Measurements from ENCODE around the gene OXSR1. TPM values are rescaled to one million over a fixed set of nuclear protein-coding genes. Genes with fewer than 3 reads are reported as not detected.

Gene OXSR1
- total and polyA plus RNA-seq, 10 of the 15 experiments (the other 5 are each of a cell fraction or from before 2014, with no cell fraction given), result 12.4 to 54.6 (median 35.7) TPM

GRCh38 chr3:38168151-38169026 is 3.1 kb downstream of the OXSR1 start:
- intact Hi-C loops (cut with micrococcal nuclease; ENCODE audit: unreplicated experiment), result loop anchor here (5.0 kb wide), 1 partner anchor 44 kb away; no protein-coding TSS in a partner anchor
- ATAC-seq, result no peak
- ChIA-PET SMC1A (ENCODE audit: uncharacterized antibody, unreplicated experiment) (interaction anchor here (0.8 to 5.8 kb wide), 2 partner anchors 28 to 128 kb away, joined by 4 to 92 read pairs; partner anchors contain the start of genes ACAA1 and MYD88), POLR2A (interaction anchor here (5.8 to 6.1 kb wide), 2 partner anchors 14 to 28 kb away, joined by 100 to 146 read pairs; partner anchors contain the start of genes ACAA1 and MYD88), RAD21 (ENCODE audit: unreplicated experiment) (no interaction called here), CTCF (interaction anchor here (0.6 to 6.1 kb wide), 3 partner anchors 14 to 352 kb away, joined by 3 to 74 read pairs (median 55); partner anchors contain the start of genes ACAA1 and MYD88)
- no peaks in the 10 kb centered on the region for H3K27me3 ChIP-seq (replicated peaks in 1 of 2; ENCODE audit: control insufficient read depth in 2 of 2, insufficient read depth in 2 of 2, low read length in 1 of 2)
- WGBS (ENCODE audit: insufficient coverage, insufficient replicate concordance, low lambda C conversion rate, missing lambda C conversion rate), result 86% methylated on average over 4 of the region's 4 CpGs
- H3K36me3 ChIP-seq (ENCODE audit: control insufficient read depth in 2 of 2, insufficient read depth in 2 of 2, low read length in 1 of 2), result no peaks in the 10 kb centered on the region
- H3K9ac ChIP-seq (ENCODE audit: control insufficient read depth, insufficient read depth, low read length), result 0 out of 2 replicates have a peak overlapping the region, but pooled peaks have one; percentile 7
- H3K79me2 ChIP-seq (ENCODE audit: control insufficient read depth, insufficient read depth, low read length), result peaks cover 80% of the 10 kb centered on the region
- peak overlapping the region; percentile 91 for H3K4me2 ChIP-seq (ENCODE audit: control insufficient read depth, insufficient read depth)
- peak overlapping the region; percentile 51 for H3K27ac ChIP-seq (ENCODE audit: control insufficient read depth, insufficient read depth)
- TF ChIP-seq ZBED1 (IDR thresholded peaks at IDR 0.05; ENCODE audit: borderline replicate concordance) (no peak), SRF (IDR thresholded peaks at IDR 0.05; ENCODE audit: low read depth in 2 of 2, low read length in 2 of 2) (no peak), LARP7 (IDR thresholded peaks at IDR 0.05) (no peak)
- no peak overlapping the region for H2AFZ ChIP-seq (ENCODE audit: control insufficient read depth, low read depth, low read length)
- no peaks in the 10 kb centered on the region for H3K9me3 ChIP-seq (replicated peaks; ENCODE audit: control insufficient read depth, insufficient read depth, low read length)
- H3K4me1 ChIP-seq (ENCODE audit: control insufficient read depth, insufficient read depth, low read length), result peaks cover 13% of the 10 kb centered on the region; the same call in 1 of the 2 replicates
- H3K4me3 ChIP-seq, result peak overlapping the region; percentile 92
- FAIRE-seq, result no peak
- in situ Hi-C loops (cut with MboI), result no loop called here
- BruUV-seq (replicated peaks), result no TSS peak
- DNase-seq (ENCODE audit: low read depth, low spot score), result no peak
- H4K20me1 ChIP-seq (ENCODE audit: control insufficient read depth, insufficient read depth), result 0 out of 2 replicates have a peak, but pooled peaks cover 8% of the 10 kb centered on the region

- DNase-seq (ENCODE audit: low read depth, low spot score), result no peak
- no peaks in the 10 kb centered on the region for H3K36me3 ChIP-seq (ENCODE audit: control insufficient read depth in 2 of 2, insufficient read depth in 2 of 2, low read length in 1 of 2)
- H3K27me3 ChIP-seq (replicated peaks in 1 of 2; ENCODE audit: control insufficient read depth in 2 of 2, insufficient read depth in 2 of 2, low read length in 1 of 2), result no peaks in the 10 kb centered on the region
- no peak for ATAC-seq
- no peak overlapping the region; the same call in 1 of the 2 replicates for H3K4me2 ChIP-seq (ENCODE audit: control insufficient read depth, insufficient read depth)
- no peaks in the 10 kb centered on the region for H3K9me3 ChIP-seq (replicated peaks; ENCODE audit: control insufficient read depth, insufficient read depth, low read length)
- no peak for FAIRE-seq
- H3K9ac ChIP-seq (ENCODE audit: control insufficient read depth, insufficient read depth, low read length), result no peak overlapping the region
- H3K4me1 ChIP-seq (ENCODE audit: control insufficient read depth, insufficient read depth, low read length), result peaks cover 19% of the 10 kb centered on the region
- 0 out of 2 replicates have a peak overlapping the region, but pooled peaks have one; percentile 16 for H3K4me3 ChIP-seq
- POLR2A ChIA-PET, result no interaction called here
- H3K79me2 ChIP-seq (ENCODE audit: control insufficient read depth, insufficient read depth, low read length), result peaks cover 86% of the 10 kb centered on the region
- peaks cover 9% of the 10 kb centered on the region; the same call in 1 of the 2 replicates for H4K20me1 ChIP-seq (ENCODE audit: control insufficient read depth, insufficient read depth)
- no peak overlapping the region for H2AFZ ChIP-seq (ENCODE audit: control insufficient read depth, low read depth, low read length)
- BruUV-seq (replicated peaks), result no TSS peak
- CTCF ChIA-PET, result interaction anchor here (0.6 to 0.9 kb wide), 2 partner anchors 41 to 351 kb away, joined by 3 to 4 read pairs; no protein-coding TSS in a partner anchor
- intact Hi-C loops (cut with micrococcal nuclease; ENCODE audit: unreplicated experiment) (loop anchor here (5.0 kb wide), 1 partner anchor 43 kb away; no protein-coding TSS in a partner anchor), in situ Hi-C loops (cut with MboI) (no loop called here)
- WGBS (ENCODE audit: insufficient coverage, insufficient replicate concordance, low lambda C conversion rate, missing lambda C conversion rate), result 0% methylated on average over 1 of the region's 1 CpG
- SMC1A ChIA-PET (ENCODE audit: uncharacterized antibody, unreplicated experiment), result interaction anchor here (0.8 kb wide), 1 partner anchor 128 kb away, joined by 4 read pairs; no protein-coding TSS in a partner anchor
- RAD21 ChIA-PET (ENCODE audit: unreplicated experiment), result no interaction called here
- peak overlapping the region; percentile 51 for H3K27ac ChIP-seq (ENCODE audit: control insufficient read depth, insufficient read depth)
- TF ChIP-seq BACH1 (IDR thresholded peaks at IDR 0.05; ENCODE audit: borderline replicate concordance) (no peak), ZNF592 (IDR thresholded peaks at IDR 0.05) (no peak), FOXM1 (IDR thresholded peaks at IDR 0.05; ENCODE audit: low read depth, low read length) (no peak), TBL1XR1 (IDR thresholded peaks at IDR 0.05; ENCODE audit: low read depth, low read length) (no peak), MAX (IDR thresholded peaks at IDR 0.05; ENCODE audit: low read depth, low read length) (no peak), SUPT20H (IDR thresholded peaks at IDR 0.05; ENCODE audit: borderline replicate concordance, control insufficient read depth, low read depth, low read length) (no peak), HDAC6 (IDR thresholded peaks at IDR 0.05; ENCODE audit: unreplicated experiment) (no peak), WRNIP1 (IDR thresholded peaks at IDR 0.05; ENCODE audit: borderline replicate concordance, low read depth, low read length) (no peak)
These were observed 3.6 kb downstream of the OXSR1 start for GRCh38 chr3:38169027-38169317.

All from GM12878 (cell line).